Activated CD4-positive, alpha-beta T cell treated with anti-CD3 and anti-CD28 coated beads, Interleukin-2, Interleukin-6, amounts not matched to agents 100 ng/mL and 50 ng/mL, durations not matched to agents 16 hours and 8 hours (primary cell): ENCODE measurements around the gene GKN1.

Experiments
- DNase-seq: peaks from one replicate; pipeline ENCODE4 v3.0.0-alpha.2; 2020

Gene GKN1

DNA sequence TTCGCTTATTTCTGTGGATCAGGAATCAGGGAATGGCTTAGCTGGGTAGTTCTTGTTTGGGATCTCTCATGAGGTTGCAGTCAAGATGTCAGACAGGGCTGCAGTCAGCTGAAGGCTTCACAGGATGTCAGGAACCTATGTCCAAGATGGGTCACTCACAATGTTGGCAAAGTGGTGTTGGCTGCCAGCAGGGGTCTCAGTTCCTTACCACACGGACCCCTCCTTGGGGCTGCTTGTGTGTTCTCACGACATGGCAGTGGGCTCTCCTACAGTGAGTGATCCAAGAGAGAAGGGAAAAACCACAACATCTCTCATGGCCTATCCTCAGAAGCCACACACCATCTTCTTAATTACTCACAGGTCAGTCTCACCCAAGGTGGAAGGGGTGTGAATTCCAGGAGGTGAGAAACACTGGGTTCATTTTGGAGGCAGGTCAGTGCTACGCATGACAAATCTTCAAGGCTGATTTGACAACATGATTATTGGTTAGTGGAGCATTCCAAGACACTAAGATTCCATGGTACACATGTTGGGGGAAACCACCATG, 37.2 kb downstream of the GKN1 start:
- DNase-seq: no peak

DNA sequence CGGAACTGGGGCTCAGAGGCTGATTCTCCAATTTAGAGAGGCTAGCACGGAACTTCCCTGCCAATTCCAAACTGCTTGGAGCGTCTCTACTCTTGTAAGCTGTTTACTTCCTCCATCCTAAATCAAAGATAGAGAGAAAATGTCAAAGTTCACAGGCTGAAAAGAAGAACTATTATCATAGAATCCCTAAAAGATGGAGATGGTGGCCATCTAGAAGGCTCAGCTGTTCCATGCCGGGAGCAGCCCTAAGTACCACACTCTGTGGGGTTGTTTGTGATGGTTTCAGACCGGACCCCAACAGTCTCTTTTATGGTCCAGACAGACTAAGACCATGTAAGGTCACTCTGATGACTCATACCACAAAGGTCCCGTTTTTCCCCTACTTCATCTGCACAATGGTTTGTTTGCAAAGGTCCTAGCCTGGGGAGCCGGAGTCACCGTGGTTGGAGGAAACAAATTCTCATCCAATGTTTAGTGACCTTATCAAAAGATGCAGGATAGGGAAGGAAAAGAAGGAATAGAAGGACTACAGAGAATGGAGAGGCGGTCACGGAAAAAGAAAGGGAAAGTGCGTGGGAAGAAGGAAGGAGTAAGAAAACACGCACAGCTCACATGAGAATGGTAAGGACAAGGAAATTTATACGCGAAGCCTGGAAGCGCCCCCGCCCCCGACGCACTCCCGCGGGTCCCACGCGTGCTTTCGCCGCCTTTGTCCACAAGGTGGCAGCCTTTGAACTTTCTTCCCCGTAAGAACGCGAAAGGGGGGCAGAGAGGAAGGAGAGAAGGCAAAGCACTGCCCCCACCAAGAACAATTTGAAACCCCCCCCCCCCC, 38.1 kb downstream of the GKN1 start:
- peak; percentile 42 for DNase-seq

- DNase-seq: no peak
These were observed 38.9 kb downstream of the GKN1 start, which contains the start of gene ANTXR1 for GRCh38 chr2:69013142-69013839. Gene ANTXR1, plus strand, starts transcription at chr2:69013179. Its CDS starts 321 bp downstream, at chr2:69013500.

GRCh38 chr2:69013840-69014821, 39.7 kb downstream of the GKN1 start:
- DNase-seq: peak; percentile 40

- DNase-seq: no peak
These were observed 42.6 kb downstream of the GKN1 start for GRCh38 chr2:69017080-69017479.

DNA sequence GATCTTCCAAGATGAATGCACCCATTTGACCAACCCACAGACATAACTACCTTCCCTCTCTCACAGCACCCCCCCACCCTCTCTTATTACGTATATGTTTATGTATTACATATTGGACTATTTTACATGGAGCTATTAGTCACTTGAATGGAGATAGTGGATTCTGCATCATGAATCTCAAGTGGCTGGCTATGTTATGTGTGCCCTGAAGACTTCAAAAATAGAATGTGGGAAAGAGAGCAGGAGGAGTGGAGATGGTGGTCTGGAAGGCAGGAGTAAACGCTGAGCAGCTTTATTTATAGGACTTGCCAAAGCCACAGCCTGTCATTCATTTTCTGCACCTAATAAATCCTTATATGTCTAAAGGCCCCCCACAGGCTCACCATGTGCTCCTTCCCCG, 43.4 kb downstream of the GKN1 start:
- DNase-seq: no peak

- DNase-seq: no peak
These were observed 44.3 kb downstream of the GKN1 start for GRCh38 chr2:69018678-69019095.

GRCh38 chr2:69020496-69021426, 46.3 kb downstream of the GKN1 start:
- DNase-seq: no peak

DNA sequence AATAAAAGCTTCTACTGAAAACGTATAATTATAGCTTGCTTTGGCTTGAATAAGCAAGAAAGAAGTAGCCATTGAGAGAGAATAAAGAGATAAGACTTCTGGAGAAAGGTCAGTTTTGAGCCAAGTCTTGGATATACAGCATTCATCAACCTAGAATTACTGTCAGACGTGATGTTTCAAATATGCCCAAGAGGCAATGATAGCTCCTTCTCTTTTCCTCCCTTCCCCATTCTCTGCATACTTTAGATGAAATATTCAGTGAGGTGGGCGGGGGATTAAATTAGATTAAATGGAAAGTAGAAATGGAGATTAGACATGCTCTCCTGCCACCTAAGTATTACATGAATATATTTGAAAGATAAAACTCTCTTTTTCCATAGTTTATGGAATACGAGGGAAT, 47.3 kb downstream of the GKN1 start:
- no peak for DNase-seq

DNA sequence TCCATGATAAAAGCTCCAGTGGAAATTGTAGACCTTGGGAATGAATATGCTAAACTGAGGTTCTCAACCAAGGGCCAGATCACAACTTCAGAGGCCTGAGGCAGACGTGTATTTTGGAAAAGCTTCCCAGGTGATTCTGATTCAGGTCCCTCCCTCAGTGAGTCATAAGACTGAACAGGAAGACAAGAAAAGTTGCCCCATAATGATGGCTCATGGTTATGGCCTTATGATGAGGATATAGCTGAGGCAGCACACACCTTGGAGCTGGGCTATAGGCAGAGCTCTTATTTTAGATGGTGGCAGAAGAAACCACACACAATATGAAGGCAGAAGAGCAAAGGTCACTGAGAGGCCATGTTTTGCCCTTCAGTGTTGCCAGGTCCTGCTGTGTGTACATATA, 48.1 kb downstream of the GKN1 start:
- DNase-seq: no peak

GRCh38 chr2:69023236-69023635, 48.8 kb downstream of the GKN1 start:
- no peak for DNase-seq

- peak; percentile 67 for DNase-seq
These were observed 51.6 kb downstream of the GKN1 start for GRCh38 chr2:69026026-69026425.

- DNase-seq: no peak
These were observed 52.4 kb downstream of the GKN1 start for GRCh38 chr2:69026691-69027459.
